MCF 10A (cell line): ENCODE measurements around the gene CISD3. TPM values are rescaled to one million over a fixed set of nuclear protein-coding genes. Genes with fewer than 3 reads are reported as not detected.

ENCODE experiments used
- BruUV-seq: library from RNA; stranded (reverse); fragments of 400-500 nt; replicated peaks from 2 replicates; lab custom pipeline; 2021; lab: Mats Ljungman, UMichigan
- CTCF ChIA-PET: fragments of 300-600 bp; sonication (Branson Sonifier 250); formaldehyde crosslinking; extraction: SDS; loops from one replicate; lab custom pipeline; 2021; ENCODE audit warnings: antibody characterized with exemption, inconsistent platforms; lab: Yijun Ruan, JAX
- POLR2A ChIA-PET: fragments of 300-600, 350-650 bp; sonication (Branson Sonifier 250); formaldehyde crosslinking; extraction: SDS; loops from one replicate; lab custom pipeline; 2020; ENCODE audit warnings: antibody characterized with exemption, inconsistent platforms; lab: Yijun Ruan, JAX
- DNase-seq: peaks from one replicate; pipeline ENCODE4 v3.0.0-alpha.2; 2018; ENCODE audit not compliant: unreplicated experiment
- H3K27ac Mint-ChIP-seq: one replicate; pipeline ENCODE4 v1.8.0; 2022; ENCODE audit warnings: mild to moderate bottlenecking, low read depth, mixed read lengths; ENCODE audit not compliant: unreplicated experiment
- H3K27me3 Mint-ChIP-seq: one replicate; pipeline ENCODE4 v1.8.0; 2022; ENCODE audit warnings: mixed read lengths; ENCODE audit not compliant: insufficient read depth, unreplicated experiment
- H3K36me3 Mint-ChIP-seq: one replicate; pipeline ENCODE4 v1.8.0; 2022; ENCODE audit warnings: mild to moderate bottlenecking, moderate library complexity, mixed read lengths; ENCODE audit not compliant: insufficient read depth, unreplicated experiment
- H3K4me1 Mint-ChIP-seq: one replicate; pipeline ENCODE4 v1.8.0; 2022; ENCODE audit warnings: mixed read lengths; ENCODE audit not compliant: insufficient read depth, unreplicated experiment
- H3K4me3 Mint-ChIP-seq: one replicate; pipeline ENCODE4 v1.8.0; 2022; ENCODE audit warnings: mild to moderate bottlenecking, moderate library complexity, mixed read lengths; ENCODE audit not compliant: unreplicated experiment
- H3K9me3 Mint-ChIP-seq: one replicate; pipeline ENCODE4 v1.8.0; 2022; ENCODE audit warnings: mixed read lengths; ENCODE audit not compliant: unreplicated experiment
- intact Hi-C: fragments of 100-400 bp; cut with micrococcal nuclease; formaldehyde crosslinking; loops from 2 replicates; pipeline ENCODE4 v1.14.1; 2022
- total RNA-seq: library from RNA; stranded (reverse); gene quantifications from 2 replicates; pipeline ENCODE4 v1.2.3, GENCODE V29; 2022
- TF ChIP-seq, protein P1 (sequence below): fragments of 200-600 bp; IDR thresholded peaks from one replicate; pipeline ENCODE4 v1.8.0; 2022; ENCODE audit warnings: antibody characterized with exemption, mild to moderate bottlenecking; ENCODE audit not compliant: unreplicated experiment

Gene CISD3
- total RNA-seq, 1 experiment from 2014 or later = 42.0 TPM

DNA sequence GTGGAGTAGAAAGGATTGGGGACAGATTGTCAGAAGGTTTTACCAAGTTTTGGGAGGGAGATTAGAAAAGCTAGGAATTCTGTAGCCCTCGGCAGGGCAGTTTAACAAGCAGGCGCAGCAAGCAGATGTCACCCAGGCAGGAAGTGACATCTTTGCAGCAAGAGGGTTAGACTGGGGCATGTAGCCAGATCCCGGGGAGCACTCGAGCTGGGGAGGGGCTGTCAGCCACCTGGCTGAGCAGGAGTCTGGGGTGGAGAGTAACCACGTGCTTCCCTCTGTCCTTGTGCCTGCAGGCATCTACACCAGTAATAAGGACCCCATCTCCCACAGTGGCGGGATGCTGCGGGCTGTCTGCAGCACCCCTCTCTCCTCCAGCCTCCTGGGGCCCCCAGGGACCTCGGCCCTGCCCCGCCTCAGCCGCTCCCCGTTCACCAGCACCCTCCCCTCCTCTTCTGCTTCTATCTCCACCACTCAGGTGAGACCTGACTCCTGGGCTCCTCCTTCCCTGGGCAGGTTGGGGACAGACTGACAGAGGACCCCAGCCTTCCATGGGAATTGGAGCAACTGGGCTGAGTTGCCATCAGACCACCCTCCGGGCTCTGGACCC is 12.9 kb upstream of the CISD3 start:
- Mint-ChIP-seq H3K9me3 (no peaks in the 10 kb centered on the region), H3K36me3 (peaks cover 24% of the 10 kb centered on the region), H3K27me3 (no peaks in the 10 kb centered on the region), H3K4me1 (no peaks in the 10 kb centered on the region), H3K27ac (no peak overlapping the region), H3K4me3 (no peak overlapping the region)
- no TSS peak for BruUV-seq
- TF ChIP-seq, protein P1, sequence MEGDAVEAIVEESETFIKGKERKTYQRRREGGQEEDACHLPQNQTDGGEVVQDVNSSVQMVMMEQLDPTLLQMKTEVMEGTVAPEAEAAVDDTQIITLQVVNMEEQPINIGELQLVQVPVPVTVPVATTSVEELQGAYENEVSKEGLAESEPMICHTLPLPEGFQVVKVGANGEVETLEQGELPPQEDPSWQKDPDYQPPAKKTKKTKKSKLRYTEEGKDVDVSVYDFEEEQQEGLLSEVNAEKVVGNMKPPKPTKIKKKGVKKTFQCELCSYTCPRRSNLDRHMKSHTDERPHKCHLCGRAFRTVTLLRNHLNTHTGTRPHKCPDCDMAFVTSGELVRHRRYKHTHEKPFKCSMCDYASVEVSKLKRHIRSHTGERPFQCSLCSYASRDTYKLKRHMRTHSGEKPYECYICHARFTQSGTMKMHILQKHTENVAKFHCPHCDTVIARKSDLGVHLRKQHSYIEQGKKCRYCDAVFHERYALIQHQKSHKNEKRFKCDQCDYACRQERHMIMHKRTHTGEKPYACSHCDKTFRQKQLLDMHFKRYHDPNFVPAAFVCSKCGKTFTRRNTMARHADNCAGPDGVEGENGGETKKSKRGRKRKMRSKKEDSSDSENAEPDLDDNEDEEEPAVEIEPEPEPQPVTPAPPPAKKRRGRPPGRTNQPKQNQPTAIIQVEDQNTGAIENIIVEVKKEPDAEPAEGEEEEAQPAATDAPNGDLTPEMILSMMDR = no peak
- intact Hi-C loops = no loop called here
- POLR2A ChIA-PET = interaction anchor here (1.4 to 1.5 kb wide), 2 partner anchors 9 to 10 kb away, joined by 3 to 7 read pairs; no protein-coding TSS in a partner anchor
- CTCF ChIA-PET = interaction anchor here (1.4 to 1.7 kb wide), 2 partner anchors 18 to 41 kb away, joined by 5 to 8 read pairs; no protein-coding TSS in a partner anchor
- DNase-seq = no peak

DNA sequence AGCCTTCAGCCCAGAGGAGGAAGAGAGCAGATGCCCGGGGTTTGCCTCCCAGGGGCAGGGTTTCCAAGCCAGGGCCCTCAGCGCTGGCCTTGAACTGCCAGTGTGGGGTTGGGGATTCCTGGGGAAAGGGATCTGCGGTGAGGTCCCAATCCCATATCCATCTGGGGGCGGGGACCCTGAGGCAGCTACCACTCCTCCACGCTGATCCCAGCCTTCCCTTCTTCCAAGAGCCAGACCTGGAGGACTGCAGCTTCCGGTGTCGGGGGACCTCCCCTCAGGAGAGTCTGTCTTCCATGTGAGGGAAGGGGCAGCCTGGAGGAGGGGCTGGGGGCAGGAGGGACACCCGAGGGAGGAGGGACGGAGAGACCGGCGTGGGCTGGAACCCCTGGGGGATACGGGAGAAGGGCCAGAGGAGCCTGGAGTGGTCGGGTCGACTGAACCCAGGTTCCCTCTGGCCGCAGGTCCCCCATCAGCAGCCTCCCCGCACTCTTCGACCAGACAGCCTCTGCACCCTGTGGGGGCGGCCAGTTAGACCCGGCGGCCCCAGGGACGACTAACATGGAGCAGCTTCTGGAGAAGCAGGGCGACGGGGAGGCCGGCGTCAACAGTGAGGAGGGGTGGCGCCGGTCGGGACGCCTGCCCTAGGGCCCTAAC is 10.7 kb upstream of the CISD3 start:
- Mint-ChIP-seq H3K27me3 (no peaks in the 10 kb centered on the region), H3K27ac (no peak overlapping the region), H3K36me3 (peaks cover 22% of the 10 kb centered on the region), H3K4me1 (no peaks in the 10 kb centered on the region), H3K9me3 (no peaks in the 10 kb centered on the region), H3K4me3 (no peak overlapping the region)
- intact Hi-C loops = no loop called here
- ChIA-PET CTCF (no interaction called here), POLR2A (interaction anchor here (0.6 to 1.8 kb wide), 4 partner anchors 9 to 56 kb away, joined by 4 to 12 read pairs (median 9); partner anchors contain the start of genes CISD3 and MLLT6)
- BruUV-seq = no TSS peak
- no peak for DNase-seq
- TF ChIP-seq, protein P1 = no peak

DNA sequence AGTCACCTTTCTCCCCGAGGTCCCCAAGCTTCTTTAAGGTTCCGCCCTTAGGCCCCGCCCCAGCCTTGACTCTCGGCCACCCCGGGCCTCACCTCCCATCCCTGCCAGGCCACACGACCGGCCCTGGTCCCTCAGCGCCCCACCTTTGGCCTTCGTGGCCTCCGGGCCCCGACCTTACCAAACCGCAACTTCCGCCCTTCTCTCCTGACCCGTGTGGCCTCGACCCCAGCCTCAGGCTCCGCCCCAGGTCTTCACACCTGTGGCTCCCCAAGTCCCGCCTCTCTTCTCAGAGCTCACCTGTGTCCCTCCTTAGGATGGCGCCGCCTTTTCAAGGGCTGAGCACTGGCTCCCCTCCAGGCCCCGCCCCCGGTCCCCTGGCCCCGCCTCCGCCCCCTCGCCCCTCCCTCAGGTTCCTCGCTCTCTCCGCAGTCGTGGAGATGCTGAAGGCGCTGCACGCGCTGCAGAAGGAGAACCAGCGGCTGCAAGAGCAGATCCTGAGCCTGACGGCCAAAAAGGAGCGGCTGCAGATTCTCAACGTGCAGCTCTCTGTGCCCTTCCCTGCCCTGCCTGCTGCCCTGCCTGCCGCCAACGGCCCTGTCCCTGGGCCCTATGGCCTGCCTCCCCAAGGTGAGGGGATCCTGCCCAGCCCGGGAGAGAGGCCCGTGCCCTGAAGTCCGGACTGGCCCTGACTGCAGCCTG is 10.0 kb upstream of the CISD3 start:
- no peak for DNase-seq
- H3K4me3 Mint-ChIP-seq = no peak overlapping the region
- no TSS peak for BruUV-seq
- ChIA-PET CTCF (no interaction called here), POLR2A (interaction anchor here (0.8 kb wide), 1 partner anchor 11 kb away, joined by 3 read pairs; no protein-coding TSS in a partner anchor)
- TF ChIP-seq, protein P1 = no peak
- H3K27me3 Mint-ChIP-seq = no peaks in the 10 kb centered on the region
- H3K9me3 Mint-ChIP-seq = no peaks in the 10 kb centered on the region
- H3K4me1 Mint-ChIP-seq = no peaks in the 10 kb centered on the region
- peaks cover 16% of the 10 kb centered on the region for H3K36me3 Mint-ChIP-seq
- intact Hi-C loops = no loop called here
- no peak overlapping the region for H3K27ac Mint-ChIP-seq

DNA sequence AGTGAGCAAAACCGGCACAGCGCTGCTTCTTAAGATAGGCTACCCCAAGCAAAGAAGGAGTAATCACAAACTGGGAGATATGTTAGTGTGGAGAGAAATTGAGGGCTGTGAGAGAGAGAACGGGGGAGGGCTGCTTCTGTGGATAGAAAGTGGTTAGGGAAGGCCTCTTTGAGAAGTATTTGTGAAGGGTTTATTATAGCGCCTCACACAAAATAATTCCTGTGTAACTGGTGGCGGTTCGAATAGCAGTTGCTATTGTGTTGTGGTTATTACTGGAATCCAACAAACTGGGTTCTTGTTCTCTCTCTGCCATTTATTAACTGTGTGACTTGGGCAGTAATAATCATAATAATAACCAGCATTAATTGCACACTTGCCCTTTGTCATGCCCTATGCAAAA is 9.2 kb upstream of the CISD3 start:
- Mint-ChIP-seq H3K27ac (no peak overlapping the region), H3K4me3 (no peak overlapping the region), H3K27me3 (no peaks in the 10 kb centered on the region), H3K36me3 (peaks cover 7% of the 10 kb centered on the region), H3K9me3 (no peaks in the 10 kb centered on the region), H3K4me1 (no peaks in the 10 kb centered on the region)
- ChIA-PET POLR2A (no interaction called here), CTCF (no interaction called here)
- DNase-seq = no peak
- BruUV-seq = no TSS peak
- intact Hi-C loops = no loop called here
- TF ChIP-seq, protein P1 = no peak
